Breast epithelium (tissue), 3 donors: ENCODE results near the gene C2orf68.

Experiments used
- CTCF ChIP-seq, 3 donors: fragments of 450-650 bp; IDR thresholded peaks; one replicate each; pipeline ENCODE4 v1.5.1; 2016 to 2017; ENCODE audit warnings: antibody characterized with exemption in 3 of 3, mild to moderate bottlenecking in 3 of 3, moderate library complexity in 3 of 3
- POLR2A ChIP-seq: fragments of 450-650 bp; IDR thresholded peaks from one replicate; pipeline ENCODE4 v1.6.1; 2016; ENCODE audit warnings: antibody characterized with exemption, mild to moderate bottlenecking, moderate library complexity
- POLR2AphosphoS5 ChIP-seq, 3 donors: sonication (generic); formaldehyde crosslinking; IDR thresholded peaks; one replicate each; pipeline ENCODE4 v1.6.1; 2017; ENCODE audit warnings: antibody characterized with exemption in 3 of 3

- TF ChIP-seq POLR2AphosphoS5 (IDR thresholded peaks at IDR 0.05): no peak
- no peak for TF ChIP-seq CTCF (IDR thresholded peaks at IDR 0.05)
- TF ChIP-seq POLR2A: no peak
Measured at GRCh38 chr2:85588645-85589044, 23.2 kb downstream of the C2orf68 start.
